ENCODE measurements around the gene AUH. TPM values are rescaled to one million over a fixed set of nuclear protein-coding genes. Genes with fewer than 3 reads are reported as not detected.
"Not testable (repeated sequence)": the region's sequence is repeated elsewhere in the genome, so short reads cannot be mapped to it uniquely, and the experiment has no call there.

The AUH gene
- total RNA-seq, 2 donors from 2014 or later = 23.0 to 23.5 TPM

- no peak for TF ChIP-seq CTCF (conservative IDR thresholded peaks at IDR 0.05)
- Mint-ChIP-seq H3K27me3 (ENCODE audit: insufficient read depth) (peaks cover 5% of the 10 kb centered on the region), H3K9me3 (peaks cover 38% of the 10 kb centered on the region), H3K4me1 (peaks cover 21% of the 10 kb centered on the region), H3K27ac (no peak overlapping the region), H3K36me3 (ENCODE audit: low read depth) (peaks cover 5% of the 10 kb centered on the region), H3K4me3 (no peak overlapping the region)
- WGBS, 2 experiments (ENCODE audit: insufficient coverage in 1 of 2, insufficient read length in 1 of 2) = 91% methylated on average over 2 of the region's 2 CpGs; no CpG with 5 or more reads in 1 of the 2 experiments
- H3K4me1 ChIP-seq (ENCODE audit: control insufficient read depth, insufficient read depth, low read length) = no peaks in the 10 kb centered on the region
- H3K27ac ChIP-seq (ENCODE audit: low read depth, low read length) = no peak overlapping the region
- H3K27me3 ChIP-seq (ENCODE audit: control insufficient read depth, insufficient read depth, low read length, poor library complexity, severe bottlenecking) = no peaks in the 10 kb centered on the region
- DNase-seq = no peak
- no peak overlapping the region for H3K9ac ChIP-seq (ENCODE audit: extremely low read depth, low read length, poor library complexity, severe bottlenecking)
- no peak overlapping the region for H3K4me3 ChIP-seq (ENCODE audit: low read length)
- H3K36me3 ChIP-seq (ENCODE audit: control insufficient read depth, insufficient read depth, low read length) = no peaks in the 10 kb centered on the region
- peaks cover 22% of the 10 kb centered on the region for H3K9me3 ChIP-seq (ENCODE audit: control insufficient read depth, low read length)
Observed at GRCh38 chr9:91200692-91201336, 160.9 kb downstream of the AUH start.

GRCh38 chr9:91199739-91200497, 161.8 kb downstream of the AUH start:
- Histone ChIP-seq H3K9me3 (ENCODE audit: control insufficient read depth, low read length) (peaks cover 22% of the 10 kb centered on the region), H3K4me3 (ENCODE audit: low read length) (no peak overlapping the region), H3K9ac (ENCODE audit: extremely low read depth, low read length, poor library complexity, severe bottlenecking) (no peak overlapping the region), H3K27ac (ENCODE audit: low read depth, low read length) (no peak overlapping the region), H3K27me3 (ENCODE audit: control insufficient read depth, insufficient read depth, low read length, poor library complexity, severe bottlenecking) (peaks cover 5% of the 10 kb centered on the region), H3K4me1 (ENCODE audit: control insufficient read depth, insufficient read depth, low read length) (no peaks in the 10 kb centered on the region), H3K36me3 (ENCODE audit: control insufficient read depth, insufficient read depth, low read length) (no peaks in the 10 kb centered on the region)
- no peak overlapping the region for H3K27ac Mint-ChIP-seq
- H3K4me3 Mint-ChIP-seq = no peak overlapping the region
- 94% methylated on average over 1 of the region's 1 CpG; no CpG with 5 or more reads in 1 of the 2 experiments for WGBS, 2 experiments (ENCODE audit: insufficient coverage in 1 of 2, insufficient read length in 1 of 2)
- peaks cover 38% of the 10 kb centered on the region for H3K9me3 Mint-ChIP-seq
- peaks cover 14% of the 10 kb centered on the region for H3K27me3 Mint-ChIP-seq (ENCODE audit: insufficient read depth)
- peaks cover 5% of the 10 kb centered on the region for H3K36me3 Mint-ChIP-seq (ENCODE audit: low read depth)
- no peak for TF ChIP-seq CTCF (conservative IDR thresholded peaks at IDR 0.05)
- peaks cover 21% of the 10 kb centered on the region for H3K4me1 Mint-ChIP-seq
- no peak for DNase-seq

- peaks cover 22% of the 10 kb centered on the region for H3K9me3 ChIP-seq (ENCODE audit: control insufficient read depth, low read length)
- peaks cover 19% of the 10 kb centered on the region for H3K4me1 Mint-ChIP-seq
Observed at GRCh38 chr9:91198881-91199280, 162.8 kb downstream of the AUH start.

More at GRCh38 chr9:91198881-91199280, 162.8 kb downstream of the AUH start:
- 93 to 100% methylated on average over 4 to 5 of the region's 5 CpGs for WGBS, 2 experiments (ENCODE audit: insufficient coverage in 1 of 2, insufficient read length in 1 of 2)
- H3K27me3 Mint-ChIP-seq (ENCODE audit: insufficient read depth) = peaks cover 24% of the 10 kb centered on the region
- H3K27me3 ChIP-seq (ENCODE audit: control insufficient read depth, insufficient read depth, low read length, poor library complexity, severe bottlenecking) = peaks cover 16% of the 10 kb centered on the region
- not testable (repeated sequence) for H3K9ac ChIP-seq (ENCODE audit: extremely low read depth, low read length, poor library complexity, severe bottlenecking); H3K4me3 Mint-ChIP-seq; H3K27ac ChIP-seq (ENCODE audit: low read depth, low read length); H3K4me3 ChIP-seq (ENCODE audit: low read length); H3K36me3 Mint-ChIP-seq (ENCODE audit: low read depth); H3K36me3 ChIP-seq (ENCODE audit: control insufficient read depth, insufficient read depth, low read length); H3K27ac Mint-ChIP-seq; DNase-seq; H3K4me1 ChIP-seq (ENCODE audit: control insufficient read depth, insufficient read depth, low read length)
- peaks cover 30% of the 10 kb centered on the region for H3K9me3 Mint-ChIP-seq

Measured in endodermal cell (in vitro differentiated cells).